B cell (primary cell): ENCODE measurements around the gene TSC1. TPM values are rescaled to one million over a fixed set of nuclear protein-coding genes. Genes with fewer than 3 reads are reported as not detected.
"Not testable (repeated sequence)": the region's sequence is repeated elsewhere in the genome, so short reads cannot be mapped to it uniquely, and the experiment has no call there.

Source experiments
- ATAC-seq: fragments of 200-7000 bp; cut with Tn5 transposase; one replicate; pipeline ENCODE4 v1.10.0; 2021; ENCODE audit warnings: low read depth, mild to moderate bottlenecking, moderate number of reproducible peaks, moderate library complexity
- CTCF ChIA-PET: fragments of 350-600 bp; sonication (Branson Sonifier 250); formaldehyde crosslinking; loops from one replicate; lab custom pipeline; 2021; ENCODE audit warnings: antibody characterized with exemption, inconsistent platforms; lab: Charles Lee
- POLR2A ChIA-PET: fragments of 350-600 bp; sonication (Branson Sonifier 250); formaldehyde crosslinking; loops from one replicate; lab custom pipeline; 2021; ENCODE audit warnings: antibody characterized with exemption; lab: Charles Lee
- DNase-seq: peaks from one replicate; pipeline ENCODE4 v3.0.0; 2013
- H2AFZ ChIP-seq: 2 replicates; pipeline ENCODE4 v1.6.1; 2012; ENCODE audit warnings: mild to moderate bottlenecking, low read depth, low read length; ENCODE audit not compliant: insufficient read depth, poor library complexity, severe bottlenecking
- H3K27ac ChIP-seq, 2 donors: 1 replicate in 1 of 2; 2 replicates in 1 of 2; pipeline ENCODE4 v1.5.1; 2012 to 2013; ENCODE audit warnings: low read length in 2 of 2, mild to moderate bottlenecking in 2 of 2, moderate library complexity in 1 of 2
- H3K27me3 ChIP-seq, 4 experiments: fragments of 200-600 bp in 1 of 4; sonication (generic) in 1 of 4; replicated peaks in 1 of 4; 1 replicate in 2 of 4; 2 replicates in 2 of 4; pipeline versions ENCODE4 v1.6.1 to v1.7.0; 2013 to 2016; ENCODE audit warnings: low read length in 3 of 4, mild to moderate bottlenecking in 2 of 4, mixed read lengths in 1 of 4, moderate library complexity in 1 of 4; ENCODE audit not compliant: insufficient read depth in 4 of 4, control insufficient read depth in 3 of 4; ENCODE audit errors: control extremely low read depth in 1 of 4
- H3K36me3 ChIP-seq, 2 experiments: replicated peaks in 1 of 2; 1 replicate in 1 of 2; 2 replicates in 1 of 2; pipeline versions ENCODE4 v1.6.1 to v1.7.1; 2013; ENCODE audit warnings: low read length in 1 of 2; ENCODE audit not compliant: insufficient read depth in 2 of 2, control insufficient read depth in 1 of 2; ENCODE audit errors: control extremely low read depth in 1 of 2, extremely low read depth in 1 of 2
- H3K4me1 ChIP-seq, 2 donors: fragments of 200-600 bp in 1 of 2; sonication (generic) in 1 of 2; 1 replicate in 1 of 2; 2 replicates in 1 of 2; pipeline versions ENCODE4 v1.5.1 to v1.6.1; 2013 to 2017; ENCODE audit warnings: low read length in 2 of 2; ENCODE audit not compliant: control insufficient read depth in 2 of 2, insufficient read depth in 2 of 2
- H3K4me2 ChIP-seq: replicated peaks from 2 replicates; pipeline ENCODE3; 2012; ENCODE audit warnings: mild to moderate bottlenecking, low read depth, low read length; ENCODE audit not compliant: poor library complexity, severe bottlenecking
- H3K4me3 ChIP-seq, 5 experiments: fragments of 200-600 bp in 1 of 5; sonication (generic) in 1 of 5; 1 replicate in 3 of 5; 2 replicates in 2 of 5; pipeline versions ENCODE4 v1.5.1 to v1.7.0; 2011 to 2016; ENCODE audit warnings: low read length in 4 of 5, mild to moderate bottlenecking in 4 of 5, low read depth in 2 of 5, control low read depth in 1 of 5, moderate library complexity in 1 of 5; ENCODE audit not compliant: insufficient read depth in 1 of 5; ENCODE audit errors: control extremely low read depth in 1 of 5, extremely low read depth in 1 of 5
- H3K79me2 ChIP-seq: fragments of 200-600 bp; sonication (generic); one replicate; pipeline ENCODE4 v1.6.0; 2016; ENCODE audit warnings: low read length; ENCODE audit not compliant: control insufficient read depth, insufficient read depth
- H3K9ac ChIP-seq: fragments of 200-600 bp; sonication (generic); 2 replicates; pipeline ENCODE4 v1.6.1; 2017; ENCODE audit warnings: mild to moderate bottlenecking, low read length, moderate library complexity
- H3K9me3 ChIP-seq, 3 donors: one replicate each; pipeline versions ENCODE4 v1.6.1 to v1.7.1; 2013; ENCODE audit warnings: low read length in 2 of 3; ENCODE audit not compliant: control insufficient read depth in 2 of 3, insufficient read depth in 1 of 3; ENCODE audit errors: control extremely low read depth in 1 of 3
- H4K20me1 ChIP-seq: 2 replicates; pipeline ENCODE4 v1.6.0; 2012; ENCODE audit warnings: mild to moderate bottlenecking, low read length; ENCODE audit not compliant: insufficient read depth, control insufficient read depth, poor library complexity, severe bottlenecking
- H3K27ac Mint-ChIP-seq: one replicate; pipeline ENCODE4 v1.8.0; 2021; ENCODE audit warnings: mixed read lengths
- H3K27me3 Mint-ChIP-seq: one replicate; pipeline ENCODE4 v1.8.0; 2021; ENCODE audit warnings: mixed read lengths
- H3K4me1 Mint-ChIP-seq: one replicate; pipeline ENCODE4 v1.8.0; 2021; ENCODE audit warnings: mixed read lengths
- H3K4me3 Mint-ChIP-seq: one replicate; pipeline ENCODE4 v1.8.0; 2021; ENCODE audit warnings: mixed read lengths
- H3K9me3 Mint-ChIP-seq: one replicate; pipeline ENCODE4 v1.8.0; 2022; ENCODE audit warnings: mixed read lengths; ENCODE audit not compliant: insufficient read depth
- EZH2 ChIP-seq: IDR thresholded peaks from 2 replicates; pipeline ENCODE4 v1.6.1; 2012; ENCODE audit warnings: borderline replicate concordance, low read depth, mild to moderate bottlenecking, moderate library complexity, low read length; ENCODE audit not compliant: insufficient read depth, poor library complexity, severe bottlenecking
- WGBS: methylation state at CpG from one replicate; pipeline ENCODE4 v1.1.5; 2013; ENCODE audit warnings: missing lambda C conversion rate; ENCODE audit not compliant: insufficient coverage; 5-methylcytosine and 5-hydroxymethylcytosine counted together
- intact Hi-C: fragments of 100-400 bp; cut with micrococcal nuclease; formaldehyde crosslinking; loops from one replicate; pipeline ENCODE4 v1.10.0; 2022
- polyA plus RNA-seq: library from polyadenylated mRNA; depleted of rRNA; stranded (reverse); fragments of >200 nt; gene quantifications from 2 replicates; pipeline ENCODE4 v1.2.3, GENCODE V29; 2012
- total RNA-seq, 2 donors: library from RNA; stranded (reverse); fragments of 120-200 nt in 1 of 2; gene quantifications; 1 replicate in 1 of 2; 2 replicates in 1 of 2; pipeline versions ENCODE4 v1.2.3 to v1.2.4, GENCODE V29; 2013 to 2022
- TF ChIP-seq, protein P1 (sequence below): fragments of 200-600 bp; IDR thresholded peaks from one replicate; pipeline ENCODE4 v1.8.0; 2022; ENCODE audit warnings: antibody characterized with exemption, mild to moderate bottlenecking

TSC1 gene
- total and polyA plus RNA-seq, 2 donors (not counting 1 experiment from before 2014, with no cell fraction given): 34.4 to 102 TPM

DNA sequence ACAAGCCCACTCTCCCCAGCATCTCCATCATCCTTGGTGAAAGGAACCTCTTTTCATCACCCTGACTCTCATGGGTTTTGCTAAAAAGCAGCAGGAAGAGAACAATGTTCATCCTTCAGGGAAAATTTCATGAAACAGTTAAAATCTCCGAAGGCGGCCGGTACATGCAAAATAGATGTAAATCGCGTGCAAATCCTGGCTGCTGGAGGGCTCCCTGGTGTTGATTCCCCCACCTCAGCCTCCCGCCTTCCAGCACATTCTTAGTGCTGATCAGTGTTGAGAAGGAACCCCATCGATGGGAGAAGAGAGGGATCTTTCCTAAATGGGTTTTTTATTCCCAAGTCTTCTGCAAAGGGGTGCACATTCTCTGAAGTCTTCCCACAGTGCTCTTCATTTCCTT, 25.4 kb upstream of the TSC1 start:
- no peak overlapping the region for H3K4me3 ChIP-seq
- peaks cover 0 to 6% (median 0%) of the 10 kb centered on the region in 3 donors for H3K9me3 ChIP-seq
- H3K27me3 ChIP-seq: peaks cover 0 to 13% (median 2%) of the 10 kb centered on the region in 4 experiments
- no peak for DNase-seq
- Mint-ChIP-seq H3K4me1 (peaks cover 8% of the 10 kb centered on the region), H3K9me3 (no peaks in the 10 kb centered on the region), H3K4me3 (no peak overlapping the region), H3K27me3 (peaks cover 14% of the 10 kb centered on the region), H3K27ac (no peak overlapping the region)
- 90% methylated on average over 6 of the region's 7 CpGs for WGBS
- no peak overlapping the region for H3K9ac ChIP-seq
- no peak overlapping the region for H3K4me2 ChIP-seq
- H3K4me1 ChIP-seq: peaks cover 0 to 8% of the 10 kb centered on the region in 2 donors
- TF ChIP-seq, protein P1, sequence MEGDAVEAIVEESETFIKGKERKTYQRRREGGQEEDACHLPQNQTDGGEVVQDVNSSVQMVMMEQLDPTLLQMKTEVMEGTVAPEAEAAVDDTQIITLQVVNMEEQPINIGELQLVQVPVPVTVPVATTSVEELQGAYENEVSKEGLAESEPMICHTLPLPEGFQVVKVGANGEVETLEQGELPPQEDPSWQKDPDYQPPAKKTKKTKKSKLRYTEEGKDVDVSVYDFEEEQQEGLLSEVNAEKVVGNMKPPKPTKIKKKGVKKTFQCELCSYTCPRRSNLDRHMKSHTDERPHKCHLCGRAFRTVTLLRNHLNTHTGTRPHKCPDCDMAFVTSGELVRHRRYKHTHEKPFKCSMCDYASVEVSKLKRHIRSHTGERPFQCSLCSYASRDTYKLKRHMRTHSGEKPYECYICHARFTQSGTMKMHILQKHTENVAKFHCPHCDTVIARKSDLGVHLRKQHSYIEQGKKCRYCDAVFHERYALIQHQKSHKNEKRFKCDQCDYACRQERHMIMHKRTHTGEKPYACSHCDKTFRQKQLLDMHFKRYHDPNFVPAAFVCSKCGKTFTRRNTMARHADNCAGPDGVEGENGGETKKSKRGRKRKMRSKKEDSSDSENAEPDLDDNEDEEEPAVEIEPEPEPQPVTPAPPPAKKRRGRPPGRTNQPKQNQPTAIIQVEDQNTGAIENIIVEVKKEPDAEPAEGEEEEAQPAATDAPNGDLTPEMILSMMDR: no peak
- no peak for TF ChIP-seq EZH2
- intact Hi-C loops: loop anchor here (5.0 kb wide), 1 partner anchor 167 kb away; no protein-coding TSS in a partner anchor
- no peak overlapping the region for H2AFZ ChIP-seq
- no peak for ATAC-seq
- ChIA-PET POLR2A (no interaction called here), CTCF (no interaction called here)
- no peak overlapping the region for H3K27ac ChIP-seq
- H4K20me1 ChIP-seq: no peaks in the 10 kb centered on the region
- no peaks in the 10 kb centered on the region for H3K36me3 ChIP-seq
- no peaks in the 10 kb centered on the region for H3K79me2 ChIP-seq

DNA sequence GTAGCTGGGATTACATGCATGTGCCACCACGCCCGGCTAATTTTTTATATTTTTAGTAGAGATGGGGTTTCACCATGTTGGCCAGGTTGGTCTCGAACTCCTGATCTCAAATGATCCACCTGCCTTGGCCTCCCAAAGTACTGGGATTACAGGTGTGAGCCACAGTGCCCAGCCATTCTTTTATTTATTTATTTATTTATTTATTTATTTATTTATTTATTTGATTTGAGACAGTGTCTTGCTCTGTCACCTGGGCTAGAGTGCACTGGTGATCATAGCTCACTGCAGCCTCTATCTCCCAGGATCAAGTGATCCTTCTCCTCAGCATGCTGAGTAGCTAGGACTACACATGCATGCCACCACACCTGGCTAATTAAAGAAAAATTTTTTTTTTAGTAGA, 23.5 kb upstream of the TSC1 start:
- H3K4me2 ChIP-seq, intact Hi-C loops, H4K20me1 ChIP-seq, H3K27ac Mint-ChIP-seq, H3K36me3 ChIP-seq, H3K79me2 ChIP-seq, H3K4me3 Mint-ChIP-seq, ATAC-seq, H3K9me3 ChIP-seq, H3K4me1 Mint-ChIP-seq, H2AFZ ChIP-seq, H3K4me1 ChIP-seq, CTCF ChIA-PET, H3K9ac ChIP-seq, H3K27me3 ChIP-seq, H3K4me3 ChIP-seq, DNase-seq, H3K9me3 Mint-ChIP-seq, H3K27ac ChIP-seq, POLR2A ChIA-PET: not testable (repeated sequence)
- WGBS: no CpG with 5 or more reads among the region's 3 CpGs
- peaks cover 15% of the 10 kb centered on the region for H3K27me3 Mint-ChIP-seq
